ENCODE results near the gene REXO5.
"Not testable (repeated sequence)": the region's sequence is repeated elsewhere in the genome, so short reads cannot be mapped to it uniquely, and the experiment has no call there.

The REXO5 gene

GRCh38 chr16:20853143-20853542, 46.8 kb downstream of the REXO5 start:
- FAIRE-seq, result no peak

GRCh38 chr16:20853981-20854620, 47.8 kb downstream of the REXO5 start:
- FAIRE-seq, result no peak

DNA sequence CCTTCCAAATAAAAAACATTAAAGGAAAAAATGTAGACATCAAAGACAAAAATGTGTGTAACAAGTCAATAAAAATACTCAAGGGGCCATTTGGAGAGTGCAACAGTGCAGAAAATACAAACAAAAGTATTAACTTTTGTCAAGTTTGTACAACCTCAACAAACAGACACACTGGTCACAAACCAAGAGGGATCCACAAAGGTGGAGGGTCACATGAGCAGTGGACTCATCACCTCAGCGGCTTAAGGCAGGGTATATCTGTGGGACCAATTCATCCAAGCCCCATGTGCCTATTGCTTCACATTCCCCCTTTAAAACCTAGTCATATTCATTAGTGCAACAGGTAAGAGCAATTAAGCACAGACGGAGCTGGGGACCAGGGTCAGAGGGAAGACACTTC, 48.6 kb downstream of the REXO5 start:
- no peak for FAIRE-seq

DNA sequence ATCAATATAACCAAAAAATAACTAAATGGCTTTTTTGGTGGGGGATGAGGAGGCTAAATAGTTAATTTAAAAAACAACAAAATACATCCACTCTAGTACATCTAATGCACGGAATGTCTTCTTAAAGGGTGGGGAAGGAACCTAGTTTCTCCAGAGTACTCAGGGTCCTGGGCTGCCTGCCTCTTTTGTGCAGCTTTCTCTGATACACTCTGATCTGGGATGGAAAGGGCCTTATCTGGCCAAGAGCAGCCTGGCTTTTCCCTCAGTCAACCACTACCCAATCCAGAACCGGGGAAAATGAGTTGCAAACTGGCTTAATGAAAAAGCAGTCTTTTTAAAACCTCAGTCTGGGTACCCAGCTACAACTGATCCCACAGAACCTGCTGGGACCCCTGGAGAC, 51.0 kb downstream of the REXO5 start:
- no peak for FAIRE-seq

GRCh38 chr16:20859229-20859628, 52.9 kb downstream of the REXO5 start:
- FAIRE-seq, result no peak

DNA sequence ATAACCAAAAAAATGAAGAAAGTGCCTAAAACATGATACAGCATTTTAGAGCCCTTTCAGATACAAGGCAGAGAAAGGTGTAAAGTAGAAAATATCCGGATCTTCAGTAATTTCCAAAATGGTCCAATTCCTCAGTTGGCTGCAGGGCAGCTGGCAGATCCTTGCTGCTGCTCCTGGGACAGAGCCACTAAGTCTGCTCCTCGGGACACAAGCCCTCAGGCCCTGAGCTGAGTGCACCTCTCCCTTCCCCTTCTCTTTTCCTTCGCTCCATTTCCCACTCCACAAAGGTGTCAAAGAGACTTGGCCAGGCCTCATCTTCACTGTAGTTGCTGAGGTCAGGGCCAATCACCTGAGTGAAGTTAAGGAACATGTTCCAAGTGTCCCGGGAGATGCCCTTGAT, 53.4 kb downstream of the REXO5 start:
- no peak for FAIRE-seq

DNA sequence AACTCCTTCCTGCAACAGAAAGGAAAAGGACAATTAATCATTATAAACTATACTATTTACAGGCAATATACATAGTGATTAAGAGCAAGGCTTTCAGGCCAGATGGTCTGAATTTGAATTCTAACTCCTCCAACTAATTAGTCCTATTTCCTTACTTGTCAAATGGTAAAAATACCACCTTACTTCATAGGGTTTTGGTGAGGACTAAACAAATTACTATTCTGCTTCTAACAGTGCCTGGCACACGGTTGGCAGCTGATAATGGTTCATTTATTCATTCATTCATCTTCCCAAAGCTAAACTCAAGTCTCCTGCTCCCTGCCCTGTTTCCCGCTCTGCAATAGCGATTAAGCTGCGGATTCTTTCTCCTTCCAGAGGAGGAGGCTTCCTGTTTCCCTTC, 54.0 kb downstream of the REXO5 start:
- no peak for FAIRE-seq

- FAIRE-seq, result not testable (repeated sequence)
Observed at GRCh38 chr16:20860995-20861394, 54.7 kb downstream of the REXO5 start.

GRCh38 chr16:20862162-20862960, 56.0 kb downstream of the REXO5 start:
- FAIRE-seq, result no peak

GRCh38 chr16:20864376-20864775, 58.0 kb downstream of the REXO5 start:
- not testable (repeated sequence) for FAIRE-seq

- no peak for FAIRE-seq
Observed at GRCh38 chr16:20865420-20866131, 59.2 kb downstream of the REXO5 start.

DNA sequence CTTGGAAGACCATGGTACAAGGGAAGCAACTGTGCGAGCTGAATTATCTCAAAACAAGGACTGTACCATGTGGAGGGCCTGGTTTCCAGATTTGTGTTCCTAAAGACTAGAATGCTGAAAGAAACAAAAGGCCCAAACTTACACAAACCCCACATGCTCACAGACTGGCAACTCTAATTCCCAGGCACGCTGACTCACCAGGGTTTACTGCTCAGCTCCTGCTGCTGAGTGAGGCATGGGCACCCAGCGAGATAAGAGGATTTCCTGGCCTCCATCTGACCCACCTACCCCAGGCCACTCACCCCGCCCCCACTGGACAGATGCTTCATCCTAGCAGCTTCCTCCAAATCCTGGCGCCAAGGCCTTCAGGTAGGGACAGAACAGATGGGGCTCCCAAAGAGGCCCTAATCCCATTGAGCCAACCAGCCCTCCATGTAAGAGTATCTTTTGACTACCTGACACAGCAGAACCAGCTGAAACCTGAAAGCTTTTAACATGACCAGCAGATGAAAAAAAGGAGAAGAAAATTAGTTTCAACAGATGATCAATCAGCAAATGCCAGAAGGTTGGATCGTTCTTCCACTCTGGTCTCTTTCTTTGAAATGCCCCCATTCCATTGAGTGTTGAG, 59.9 kb downstream of the REXO5 start:
- no peak for FAIRE-seq

GRCh38 chr16:20866801-20867200, 60.5 kb downstream of the REXO5 start:
- no peak for FAIRE-seq

- FAIRE-seq, result no peak
Observed at GRCh38 chr16:20867585-20867984, 61.3 kb downstream of the REXO5 start.

GRCh38 chr16:20868890-20869289, 62.6 kb downstream of the REXO5 start:
- no peak for FAIRE-seq

DNA sequence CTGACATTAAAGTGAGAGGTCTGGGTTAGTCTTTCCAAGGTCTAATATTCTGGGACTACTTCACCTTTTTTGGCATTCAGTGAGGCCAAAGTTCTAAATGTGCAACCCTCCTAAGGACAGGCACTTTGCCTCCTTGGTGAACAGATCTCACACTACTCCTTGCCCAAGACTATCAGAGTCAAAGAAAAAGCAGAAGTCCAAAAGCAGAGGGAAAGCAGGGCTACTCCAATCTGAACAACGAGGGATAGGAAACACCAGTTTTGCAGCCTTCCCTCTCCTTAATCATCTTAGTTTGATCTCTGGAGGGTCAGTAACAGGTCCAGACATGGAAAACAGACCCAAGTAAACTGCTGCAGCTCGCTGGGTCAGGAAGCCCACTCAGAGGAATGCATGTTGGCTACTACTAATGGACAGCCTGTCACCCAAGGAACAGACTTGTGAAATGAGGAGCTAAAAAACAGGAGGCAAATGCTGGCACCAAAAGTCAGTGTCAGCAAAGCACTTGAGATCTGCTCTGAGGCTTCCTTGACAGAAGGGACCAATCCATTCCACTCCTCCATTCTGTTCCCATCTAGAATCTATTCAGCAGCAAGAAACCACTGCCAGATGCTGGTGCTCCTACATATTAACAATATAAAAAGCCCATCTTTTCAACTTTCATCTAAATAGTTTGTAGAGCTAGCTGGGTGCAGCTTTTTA, 63.9 kb downstream of the REXO5 start:
- no peak for FAIRE-seq

- FAIRE-seq, result no peak
Observed at GRCh38 chr16:20871258-20871657, 64.9 kb downstream of the REXO5 start.

- FAIRE-seq, result no peak
Observed at GRCh38 chr16:20871941-20872815, 65.9 kb downstream of the REXO5 start.

- no peak for FAIRE-seq
Observed at GRCh38 chr16:20873331-20873730, 67.0 kb downstream of the REXO5 start.

GRCh38 chr16:20874088-20874581, 67.8 kb downstream of the REXO5 start:
- FAIRE-seq, result no peak

- FAIRE-seq, result no peak
Observed at GRCh38 chr16:20875355-20875650, 69.0 kb downstream of the REXO5 start.

DNA sequence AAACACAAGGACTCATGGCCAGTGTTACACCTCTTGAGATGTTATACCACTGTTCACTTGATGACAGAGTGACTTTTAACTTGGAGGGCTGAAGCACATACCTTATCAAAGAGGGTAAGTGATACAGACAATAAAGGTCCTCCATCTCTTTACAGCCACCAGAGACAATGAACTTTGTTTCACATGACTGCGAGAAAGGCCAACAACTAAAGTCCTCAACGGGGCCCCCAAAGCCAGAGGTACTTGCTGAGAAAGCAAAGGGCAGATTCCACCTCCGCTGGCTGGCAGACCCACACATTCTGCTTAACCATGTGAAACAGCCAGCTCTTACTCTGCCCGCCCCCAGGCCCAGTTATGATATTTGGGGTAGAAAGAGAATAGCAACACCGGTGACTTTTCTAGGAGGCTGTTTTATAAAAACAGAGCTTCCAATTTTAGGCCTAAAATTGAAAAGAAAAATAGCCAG, 72.4 kb downstream of the REXO5 start:
- no peak for FAIRE-seq

Measured in G401.6 (cell line).